Suprapubic skin (tissue), 4 donors: ENCODE measurements around the gene SPOCD1.

Experiments
- EP300 ChIP-seq: sonication (generic); formaldehyde crosslinking; IDR thresholded peaks from one replicate; pipeline ENCODE4 v1.6.1; 2017; ENCODE audit warnings: antibody characterized with exemption
- POLR2A ChIP-seq, 2 donors: fragments of 450-650 bp; IDR thresholded peaks; one replicate each; pipeline ENCODE4 v1.6.1; 2017; ENCODE audit warnings: antibody characterized with exemption in 2 of 2, mild to moderate bottlenecking in 2 of 2, moderate library complexity in 2 of 2
- POLR2AphosphoS5 ChIP-seq, 3 donors: sonication (generic); formaldehyde crosslinking; IDR thresholded peaks; one replicate each; pipeline ENCODE4 v1.6.1; 2017; ENCODE audit warnings: antibody characterized with exemption in 3 of 3
- TF ChIP-seq, protein P1 (sequence below), 2 donors: fragments of 200-600 bp in 1 of 2; fragments of 450-650 bp in 1 of 2; sonication (generic) in 1 of 2; IDR thresholded peaks; one replicate each; pipeline ENCODE4 v1.5.1; 2016 to 2019; ENCODE audit warnings: antibody characterized with exemption in 2 of 2, mild to moderate bottlenecking in 1 of 2, moderate library complexity in 1 of 2

- TF ChIP-seq POLR2AphosphoS5 (IDR thresholded peaks at IDR 0.05) = no peak
- TF ChIP-seq, protein P1, sequence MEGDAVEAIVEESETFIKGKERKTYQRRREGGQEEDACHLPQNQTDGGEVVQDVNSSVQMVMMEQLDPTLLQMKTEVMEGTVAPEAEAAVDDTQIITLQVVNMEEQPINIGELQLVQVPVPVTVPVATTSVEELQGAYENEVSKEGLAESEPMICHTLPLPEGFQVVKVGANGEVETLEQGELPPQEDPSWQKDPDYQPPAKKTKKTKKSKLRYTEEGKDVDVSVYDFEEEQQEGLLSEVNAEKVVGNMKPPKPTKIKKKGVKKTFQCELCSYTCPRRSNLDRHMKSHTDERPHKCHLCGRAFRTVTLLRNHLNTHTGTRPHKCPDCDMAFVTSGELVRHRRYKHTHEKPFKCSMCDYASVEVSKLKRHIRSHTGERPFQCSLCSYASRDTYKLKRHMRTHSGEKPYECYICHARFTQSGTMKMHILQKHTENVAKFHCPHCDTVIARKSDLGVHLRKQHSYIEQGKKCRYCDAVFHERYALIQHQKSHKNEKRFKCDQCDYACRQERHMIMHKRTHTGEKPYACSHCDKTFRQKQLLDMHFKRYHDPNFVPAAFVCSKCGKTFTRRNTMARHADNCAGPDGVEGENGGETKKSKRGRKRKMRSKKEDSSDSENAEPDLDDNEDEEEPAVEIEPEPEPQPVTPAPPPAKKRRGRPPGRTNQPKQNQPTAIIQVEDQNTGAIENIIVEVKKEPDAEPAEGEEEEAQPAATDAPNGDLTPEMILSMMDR (IDR thresholded peaks at IDR 0.05) = no peak
- no peak for TF ChIP-seq POLR2A (IDR thresholded peaks at IDR 0.05)
- no peak for TF ChIP-seq EP300
Observed at GRCh38 chr1:31799196-31799894, 16.5 kb downstream of the SPOCD1 start.
